ENCODE measurements around the gene PTHLH. TPM values are rescaled to one million over a fixed set of nuclear protein-coding genes. Genes with fewer than 3 reads are reported as not detected.

PTHLH gene
- total and polyA plus RNA-seq, 2 experiments from 2014 or later = not detected

DNA sequence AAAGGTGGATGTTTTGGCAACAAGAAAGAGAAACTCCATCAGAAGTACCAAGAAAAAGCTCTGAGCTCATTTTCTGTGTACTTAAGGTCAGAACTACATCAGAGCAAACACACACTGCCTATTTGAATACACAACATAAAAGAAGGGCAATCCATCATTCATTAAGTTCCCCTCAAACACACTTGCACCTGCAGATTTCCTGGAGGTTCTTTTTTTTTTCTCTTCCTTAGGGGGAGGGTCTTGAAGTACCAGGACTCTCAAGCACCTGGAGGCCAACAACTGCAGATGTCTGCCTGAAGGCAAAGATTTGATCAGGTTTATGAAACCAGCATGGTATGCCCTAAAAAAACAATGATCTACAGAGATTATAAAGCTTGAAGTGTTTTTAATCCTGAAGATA is 26.1 kb upstream of the PTHLH start (continued):
- TF ChIP-seq, protein P1, sequence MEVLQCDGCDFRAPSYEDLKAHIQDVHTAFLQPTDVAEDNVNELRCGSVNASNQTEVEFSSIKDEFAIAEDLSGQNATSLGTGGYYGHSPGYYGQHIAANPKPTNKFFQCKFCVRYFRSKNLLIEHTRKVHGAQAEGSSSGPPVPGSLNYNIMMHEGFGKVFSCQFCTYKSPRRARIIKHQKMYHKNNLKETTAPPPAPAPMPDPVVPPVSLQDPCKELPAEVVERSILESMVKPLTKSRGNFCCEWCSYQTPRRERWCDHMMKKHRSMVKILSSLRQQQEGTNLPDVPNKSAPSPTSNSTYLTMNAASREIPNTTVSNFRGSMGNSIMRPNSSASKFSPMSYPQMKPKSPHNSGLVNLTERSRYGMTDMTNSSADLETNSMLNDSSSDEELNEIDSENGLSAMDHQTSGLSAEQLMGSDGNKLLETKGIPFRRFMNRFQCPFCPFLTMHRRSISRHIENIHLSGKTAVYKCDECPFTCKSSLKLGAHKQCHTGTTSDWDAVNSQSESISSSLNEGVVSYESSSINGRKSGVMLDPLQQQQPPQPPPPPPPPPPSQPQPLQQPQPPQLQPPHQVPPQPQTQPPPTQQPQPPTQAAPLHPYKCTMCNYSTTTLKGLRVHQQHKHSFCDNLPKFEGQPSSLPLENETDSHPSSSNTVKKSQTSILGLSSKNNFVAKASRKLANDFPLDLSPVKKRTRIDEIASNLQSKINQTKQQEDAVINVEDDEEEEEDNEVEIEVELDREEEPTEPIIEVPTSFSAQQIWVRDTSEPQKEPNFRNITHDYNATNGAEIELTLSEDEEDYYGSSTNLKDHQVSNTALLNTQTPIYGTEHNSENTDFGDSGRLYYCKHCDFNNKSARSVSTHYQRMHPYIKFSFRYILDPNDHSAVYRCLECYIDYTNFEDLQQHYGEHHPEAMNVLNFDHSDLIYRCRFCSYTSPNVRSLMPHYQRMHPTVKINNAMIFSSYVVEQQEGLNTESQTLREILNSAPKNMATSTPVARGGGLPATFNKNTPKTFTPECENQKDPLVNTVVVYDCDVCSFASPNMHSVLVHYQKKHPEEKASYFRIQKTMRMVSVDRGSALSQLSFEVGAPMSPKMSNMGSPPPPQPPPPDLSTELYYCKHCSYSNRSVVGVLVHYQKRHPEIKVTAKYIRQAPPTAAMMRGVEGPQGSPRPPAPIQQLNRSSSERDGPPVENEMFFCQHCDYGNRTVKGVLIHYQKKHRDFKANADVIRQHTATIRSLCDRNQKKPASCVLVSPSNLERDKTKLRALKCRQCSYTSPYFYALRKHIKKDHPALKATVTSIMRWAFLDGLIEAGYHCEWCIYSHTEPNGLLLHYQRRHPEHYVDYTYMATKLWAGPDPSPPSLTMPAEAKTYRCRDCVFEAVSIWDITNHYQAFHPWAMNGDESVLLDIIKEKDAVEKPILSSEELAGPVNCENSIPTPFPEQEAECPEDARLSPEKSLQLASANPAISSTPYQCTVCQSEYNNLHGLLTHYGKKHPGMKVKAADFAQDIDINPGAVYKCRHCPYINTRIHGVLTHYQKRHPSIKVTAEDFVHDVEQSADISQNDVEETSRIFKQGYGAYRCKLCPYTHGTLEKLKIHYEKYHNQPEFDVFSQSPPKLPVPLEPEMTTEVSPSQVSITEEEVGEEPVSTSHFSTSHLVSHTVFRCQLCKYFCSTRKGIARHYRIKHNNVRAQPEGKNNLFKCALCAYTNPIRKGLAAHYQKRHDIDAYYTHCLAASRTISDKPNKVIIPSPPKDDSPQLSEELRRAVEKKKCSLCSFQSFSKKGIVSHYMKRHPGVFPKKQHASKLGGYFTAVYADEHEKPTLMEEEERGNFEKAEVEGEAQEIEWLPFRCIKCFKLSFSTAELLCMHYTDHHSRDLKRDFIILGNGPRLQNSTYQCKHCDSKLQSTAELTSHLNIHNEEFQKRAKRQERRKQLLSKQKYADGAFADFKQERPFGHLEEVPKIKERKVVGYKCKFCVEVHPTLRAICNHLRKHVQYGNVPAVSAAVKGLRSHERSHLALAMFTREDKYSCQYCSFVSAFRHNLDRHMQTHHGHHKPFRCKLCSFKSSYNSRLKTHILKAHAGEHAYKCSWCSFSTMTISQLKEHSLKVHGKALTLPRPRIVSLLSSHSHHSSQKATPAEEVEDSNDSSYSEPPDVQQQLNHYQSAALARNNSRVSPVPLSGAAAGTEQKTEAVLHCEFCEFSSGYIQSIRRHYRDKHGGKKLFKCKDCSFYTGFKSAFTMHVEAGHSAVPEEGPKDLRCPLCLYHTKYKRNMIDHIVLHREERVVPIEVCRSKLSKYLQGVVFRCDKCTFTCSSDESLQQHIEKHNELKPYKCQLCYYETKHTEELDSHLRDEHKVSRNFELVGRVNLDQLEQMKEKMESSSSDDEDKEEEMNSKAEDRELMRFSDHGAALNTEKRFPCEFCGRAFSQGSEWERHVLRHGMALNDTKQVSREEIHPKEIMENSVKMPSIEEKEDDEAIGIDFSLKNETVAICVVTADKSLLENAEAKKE (CRISPR knock-in tag; IDR thresholded peaks at IDR 0.05) = no peak
- TF ChIP-seq EZH2 (IDR thresholded peaks at IDR 0.05; ENCODE audit: low read depth, unreplicated experiment) (no peak), JUNB (IDR thresholded peaks at IDR 0.05; ENCODE audit: unreplicated experiment) (no peak)
- TF ChIP-seq, protein P2, sequence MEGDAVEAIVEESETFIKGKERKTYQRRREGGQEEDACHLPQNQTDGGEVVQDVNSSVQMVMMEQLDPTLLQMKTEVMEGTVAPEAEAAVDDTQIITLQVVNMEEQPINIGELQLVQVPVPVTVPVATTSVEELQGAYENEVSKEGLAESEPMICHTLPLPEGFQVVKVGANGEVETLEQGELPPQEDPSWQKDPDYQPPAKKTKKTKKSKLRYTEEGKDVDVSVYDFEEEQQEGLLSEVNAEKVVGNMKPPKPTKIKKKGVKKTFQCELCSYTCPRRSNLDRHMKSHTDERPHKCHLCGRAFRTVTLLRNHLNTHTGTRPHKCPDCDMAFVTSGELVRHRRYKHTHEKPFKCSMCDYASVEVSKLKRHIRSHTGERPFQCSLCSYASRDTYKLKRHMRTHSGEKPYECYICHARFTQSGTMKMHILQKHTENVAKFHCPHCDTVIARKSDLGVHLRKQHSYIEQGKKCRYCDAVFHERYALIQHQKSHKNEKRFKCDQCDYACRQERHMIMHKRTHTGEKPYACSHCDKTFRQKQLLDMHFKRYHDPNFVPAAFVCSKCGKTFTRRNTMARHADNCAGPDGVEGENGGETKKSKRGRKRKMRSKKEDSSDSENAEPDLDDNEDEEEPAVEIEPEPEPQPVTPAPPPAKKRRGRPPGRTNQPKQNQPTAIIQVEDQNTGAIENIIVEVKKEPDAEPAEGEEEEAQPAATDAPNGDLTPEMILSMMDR (conservative IDR thresholded peaks at IDR 0.05; ENCODE audit: low read depth in 2 of 2) = no peak

DNA sequence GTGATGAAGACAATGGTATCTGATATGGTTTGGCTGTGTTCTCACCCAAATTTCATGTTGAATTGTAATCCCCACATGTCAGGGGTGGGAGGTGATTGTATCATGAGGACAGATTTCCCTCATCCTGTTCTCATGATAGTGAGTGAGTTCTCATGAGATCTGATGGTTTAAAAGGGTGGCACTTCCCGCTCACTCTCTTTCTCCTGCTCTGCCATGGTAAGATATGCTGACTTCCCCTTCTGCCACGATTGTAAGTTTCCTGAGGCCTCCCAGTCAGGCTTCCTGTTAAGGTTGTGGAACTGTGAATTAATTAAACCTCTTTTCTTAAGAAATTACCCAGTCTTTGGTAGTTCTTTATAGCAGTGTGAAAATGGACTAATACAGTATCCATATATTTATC is 25.6 kb upstream of the PTHLH start:
- no peaks in the 10 kb centered on the region for H3K9me3 Mint-ChIP-seq
- H3K27ac Mint-ChIP-seq = no peak overlapping the region
- DNase-seq (ENCODE audit: low spot score) (no peak), ATAC-seq (no peak)
- Histone ChIP-seq H3K4me2 (no peak overlapping the region), H3K9me2 (ENCODE audit: insufficient read depth) (peaks cover 13% of the 10 kb centered on the region), H3F3A (replicated peaks; ENCODE audit: low read depth) (no peaks in the 10 kb centered on the region), H3K4me3 (no peak overlapping the region), H4K20me1 (replicated peaks; ENCODE audit: insufficient read depth) (no peaks in the 10 kb centered on the region), H3K79me2 (replicated peaks; ENCODE audit: insufficient read depth) (no peaks in the 10 kb centered on the region), H3K4me1 (ENCODE audit: insufficient read depth) (peaks cover 4% of the 10 kb centered on the region; the same call in 1 of the 2 replicates), H3K27me3 (ENCODE audit: insufficient read depth) (no peaks in the 10 kb centered on the region), H3K36me3 (ENCODE audit: insufficient read depth) (no peaks in the 10 kb centered on the region), H3K27ac (ENCODE audit: low read depth) (no peak overlapping the region), H2AFZ (no peak overlapping the region)
- H3K4me3 Mint-ChIP-seq = no peak overlapping the region
- no peaks in the 10 kb centered on the region for H3K27me3 Mint-ChIP-seq (ENCODE audit: insufficient read depth, low read depth, poor library complexity)
- peaks cover 14% of the 10 kb centered on the region; the same call in 2 of the 3 replicates for H3K4me1 Mint-ChIP-seq
- no peaks in the 10 kb centered on the region for H3K36me3 Mint-ChIP-seq (ENCODE audit: low read depth)
- TF ChIP-seq, protein P2 (conservative IDR thresholded peaks at IDR 0.05; ENCODE audit: low read depth in 2 of 2) = no peak
- TF ChIP-seq, protein P3, sequence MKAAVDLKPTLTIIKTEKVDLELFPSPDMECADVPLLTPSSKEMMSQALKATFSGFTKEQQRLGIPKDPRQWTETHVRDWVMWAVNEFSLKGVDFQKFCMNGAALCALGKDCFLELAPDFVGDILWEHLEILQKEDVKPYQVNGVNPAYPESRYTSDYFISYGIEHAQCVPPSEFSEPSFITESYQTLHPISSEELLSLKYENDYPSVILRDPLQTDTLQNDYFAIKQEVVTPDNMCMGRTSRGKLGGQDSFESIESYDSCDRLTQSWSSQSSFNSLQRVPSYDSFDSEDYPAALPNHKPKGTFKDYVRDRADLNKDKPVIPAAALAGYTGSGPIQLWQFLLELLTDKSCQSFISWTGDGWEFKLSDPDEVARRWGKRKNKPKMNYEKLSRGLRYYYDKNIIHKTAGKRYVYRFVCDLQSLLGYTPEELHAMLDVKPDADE (IDR thresholded peaks at IDR 0.05) = no peak
- TF ChIP-seq POLR2AphosphoS5 (IDR thresholded peaks at IDR 0.05; ENCODE audit: low read depth) (no peak), ZNF114 (CRISPR knock-in tag; IDR thresholded peaks at IDR 0.05) (no peak), EZH2phosphoT487 (IDR thresholded peaks at IDR 0.05; ENCODE audit: unreplicated experiment) (no peak), JUNB (IDR thresholded peaks at IDR 0.05; ENCODE audit: unreplicated experiment) (no peak), CREB1 (CRISPR knock-in tag; IDR thresholded peaks at IDR 0.05; ENCODE audit: low read depth) (no peak)

Measured in GM23338 (cell line).